IPS DF 19.7 (cell line): ENCODE measurements around the gene DUSP16.

Experiments
- DNase-seq: peaks from one replicate; pipeline ENCODE4 v3.0.0-alpha.2; 2013; ENCODE audit warnings: low read depth, low spot score

DUSP16 gene

DNA sequence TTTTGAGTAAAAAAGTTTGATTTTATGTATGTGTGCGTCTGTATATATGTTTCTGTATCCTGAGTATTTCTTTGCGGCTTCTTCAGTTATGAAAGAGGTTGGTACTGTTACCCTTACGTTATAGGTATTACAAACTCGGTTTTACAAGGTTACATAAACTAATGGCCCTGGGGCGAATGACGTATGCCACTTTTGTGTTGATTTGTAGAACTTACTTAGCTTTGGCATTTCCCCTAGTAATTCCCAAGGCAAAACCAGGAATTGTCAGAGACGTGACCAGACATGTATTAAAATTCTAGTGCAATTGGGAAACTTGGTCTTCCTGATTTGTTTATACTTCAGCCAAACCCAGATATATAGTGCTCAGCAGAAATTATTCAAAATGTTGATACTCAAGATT, 93.3 kb downstream of the DUSP16 start:
- no peak for DNase-seq

DNA sequence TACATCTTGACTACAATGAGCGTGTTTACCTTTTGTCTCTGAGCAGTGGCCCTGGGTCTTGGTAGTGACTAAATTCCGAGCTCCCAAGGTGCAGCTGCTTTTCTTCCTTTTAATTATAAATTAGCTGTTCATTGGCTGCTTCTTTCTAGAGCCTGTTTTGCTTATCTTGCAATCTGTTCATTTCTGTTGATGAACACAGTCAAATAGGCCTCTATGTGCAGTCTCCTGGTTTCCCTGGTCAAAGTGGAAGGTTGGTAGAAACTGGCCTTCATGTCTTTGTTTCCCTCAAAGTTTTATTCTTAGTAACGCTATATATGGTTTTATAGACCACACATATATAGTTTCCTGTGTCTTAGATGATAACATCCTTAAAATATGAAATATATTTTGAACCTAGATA, 94.1 kb downstream of the DUSP16 start:
- DNase-seq = no peak

DNA sequence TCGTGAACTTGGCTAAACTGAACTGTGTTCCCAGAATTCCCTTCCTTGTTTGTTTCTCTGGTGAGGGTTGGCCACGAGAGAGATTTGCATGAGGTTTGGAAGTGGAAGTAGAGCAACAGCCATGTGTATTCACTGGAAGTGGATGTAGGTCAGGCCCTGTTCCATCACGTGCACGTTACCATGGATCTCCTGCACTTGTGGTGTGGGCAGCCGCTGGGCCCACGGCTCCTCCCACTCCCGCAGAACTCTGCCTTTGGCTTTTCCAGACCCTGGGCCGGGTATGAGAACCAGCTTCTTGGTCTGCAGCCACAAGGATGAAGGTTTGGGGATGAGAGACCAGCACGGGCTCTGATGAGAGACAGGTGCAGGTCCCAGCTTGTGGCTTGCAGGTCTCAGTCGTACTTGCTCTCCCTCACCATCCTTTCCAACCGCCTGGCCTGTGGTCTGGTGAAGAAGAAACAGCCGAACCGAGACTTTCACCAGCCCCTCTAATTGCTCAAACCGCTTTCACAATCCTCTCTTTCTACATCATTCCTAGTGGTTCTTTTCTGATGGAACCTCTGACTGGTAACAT, 94.9 kb downstream of the DUSP16 start:
- DNase-seq = no peak

DNA sequence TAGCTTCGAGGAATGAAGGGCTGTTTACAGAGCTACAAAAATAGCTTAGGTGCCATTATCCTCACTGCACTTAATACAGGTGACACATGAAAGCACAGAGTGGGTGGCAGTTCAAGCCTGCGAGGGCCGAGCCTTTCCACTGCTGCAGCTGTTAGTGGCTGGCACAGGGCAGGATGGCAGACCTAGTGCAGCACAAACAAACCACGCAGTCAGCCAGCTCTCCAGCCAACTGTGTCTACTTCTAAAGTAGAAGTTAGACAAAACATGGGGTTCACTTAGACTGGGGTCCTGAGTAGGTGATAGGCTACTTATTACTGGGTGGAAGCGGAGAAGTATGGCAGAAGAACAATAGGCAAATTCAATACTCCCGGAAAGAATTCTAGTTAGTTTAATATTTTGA, 95.4 kb downstream of the DUSP16 start:
- DNase-seq = no peak

DNA sequence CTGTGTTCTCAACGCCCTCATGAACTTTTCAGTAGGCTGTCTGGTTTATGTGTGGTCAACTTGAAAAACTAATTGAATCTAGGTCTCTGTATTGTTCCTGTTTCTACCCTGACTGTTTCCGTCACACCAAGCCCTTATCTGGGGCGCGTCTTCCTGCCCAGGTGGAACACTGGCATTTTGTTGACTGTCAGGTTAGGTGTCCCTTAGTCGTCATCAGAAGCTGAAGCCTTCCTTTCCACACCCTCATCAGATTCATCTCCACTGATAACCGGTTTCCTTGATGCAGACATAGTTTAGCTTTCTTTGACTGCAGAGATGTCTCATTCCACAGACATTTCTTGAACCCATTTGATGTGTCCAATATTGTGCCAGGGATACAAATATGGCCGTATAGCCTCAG, 96.5 kb downstream of the DUSP16 start:
- DNase-seq = no peak

DNA sequence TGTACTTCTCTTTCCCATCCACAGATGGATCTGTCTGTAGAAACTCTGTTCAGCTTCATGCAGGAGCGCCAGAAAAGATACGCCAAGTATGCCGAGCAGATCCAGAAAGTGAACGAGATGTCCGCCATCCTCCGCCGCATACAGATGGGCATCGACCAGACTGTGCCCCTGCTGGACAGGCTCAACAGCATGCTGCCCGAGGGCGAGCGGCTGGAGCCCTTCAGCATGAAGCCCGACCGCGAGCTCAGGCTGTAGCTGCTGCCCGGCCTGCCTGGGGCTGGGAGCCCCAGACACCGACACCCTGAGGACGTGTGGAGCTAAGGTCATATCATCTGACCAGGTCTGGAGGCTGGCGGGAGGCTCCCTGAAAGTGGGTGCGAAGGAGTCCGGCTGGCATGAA, 97.1 kb downstream of the DUSP16 start:
- no peak for DNase-seq

DNA sequence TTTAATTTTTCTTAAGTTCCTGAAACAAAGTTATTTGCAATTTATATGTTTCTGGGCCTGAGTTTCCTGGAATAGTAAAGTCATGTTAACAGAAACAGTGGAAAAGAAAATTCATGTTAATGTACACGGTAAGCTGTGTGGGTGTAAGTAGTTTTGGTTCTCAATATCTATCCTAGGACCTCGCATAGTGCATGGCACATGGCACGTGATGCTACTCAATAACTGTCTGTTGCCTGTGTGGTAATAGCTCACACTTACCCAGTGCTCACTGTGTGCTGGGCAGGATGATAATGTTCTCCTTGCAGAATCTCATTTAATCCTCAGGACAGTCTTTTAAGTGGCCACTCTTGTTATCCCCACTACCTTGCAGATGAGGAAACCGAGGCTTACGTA, 100.7 kb downstream of the DUSP16 start:
- DNase-seq = no peak

DNA sequence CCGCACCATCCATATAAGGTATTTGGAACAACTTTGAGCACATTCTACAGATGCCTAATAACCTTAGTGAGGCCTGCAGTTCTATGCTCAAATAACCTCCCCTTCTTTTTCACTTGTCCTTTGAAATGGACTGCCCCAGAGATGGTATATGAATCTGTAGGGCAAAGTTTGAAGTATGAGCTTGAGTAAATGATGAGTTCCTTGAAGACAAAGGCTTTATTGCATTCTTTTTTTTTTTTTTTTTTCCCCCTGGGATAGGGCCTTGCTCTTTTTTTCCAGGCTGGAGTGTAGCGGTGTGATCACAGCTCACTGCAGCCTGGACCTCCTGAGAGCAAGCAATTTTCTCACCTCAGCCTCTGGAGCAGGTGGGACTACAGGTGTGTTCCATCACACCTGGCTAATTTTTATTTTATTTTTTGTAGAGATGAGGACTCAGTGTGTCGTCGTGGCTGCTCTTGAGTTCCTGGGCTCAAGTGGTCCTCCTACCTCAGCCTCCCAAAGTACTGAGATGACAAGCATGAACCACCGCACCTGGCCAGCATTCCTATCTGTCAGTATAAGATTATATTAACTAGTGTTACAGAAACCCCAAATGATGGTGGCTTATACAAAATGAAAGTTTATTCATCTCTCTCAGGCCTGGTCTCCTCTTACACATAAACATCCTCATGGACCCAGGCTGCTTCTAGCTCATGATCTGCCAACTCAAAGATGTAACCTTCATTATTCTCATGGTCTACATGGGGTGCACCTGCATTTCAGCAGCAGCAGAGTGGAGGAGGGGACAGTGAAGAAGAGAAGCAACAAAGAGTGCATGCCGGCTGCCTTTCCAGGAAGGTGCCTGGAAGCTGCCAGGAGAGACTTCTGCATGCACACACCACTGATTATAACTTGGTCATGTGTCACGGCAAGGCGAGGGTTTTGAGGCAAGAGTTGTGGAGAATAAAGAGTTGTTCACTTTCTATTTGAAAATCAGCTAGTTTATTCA, 101.4 kb downstream of the DUSP16 start:
- DNase-seq = no peak

DNA sequence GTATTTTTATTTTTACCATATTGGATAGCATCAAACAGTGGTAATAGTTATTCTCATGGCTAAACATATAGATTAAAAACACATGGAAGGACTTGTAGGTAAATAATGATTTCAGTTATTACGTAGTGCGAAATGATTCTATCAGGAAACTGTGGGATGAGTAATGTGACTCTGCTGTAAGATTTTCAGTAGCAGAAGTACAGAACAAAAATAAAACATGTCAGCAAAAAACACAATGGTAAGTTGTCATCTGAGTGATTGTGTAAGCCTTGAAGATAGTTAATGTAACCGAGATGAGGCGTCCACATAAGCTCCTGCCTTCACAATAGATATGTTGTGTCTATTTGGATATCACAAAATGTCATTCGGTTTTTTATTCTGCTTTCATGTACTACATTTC, 106.0 kb downstream of the DUSP16 start:
- DNase-seq = no peak

DNA sequence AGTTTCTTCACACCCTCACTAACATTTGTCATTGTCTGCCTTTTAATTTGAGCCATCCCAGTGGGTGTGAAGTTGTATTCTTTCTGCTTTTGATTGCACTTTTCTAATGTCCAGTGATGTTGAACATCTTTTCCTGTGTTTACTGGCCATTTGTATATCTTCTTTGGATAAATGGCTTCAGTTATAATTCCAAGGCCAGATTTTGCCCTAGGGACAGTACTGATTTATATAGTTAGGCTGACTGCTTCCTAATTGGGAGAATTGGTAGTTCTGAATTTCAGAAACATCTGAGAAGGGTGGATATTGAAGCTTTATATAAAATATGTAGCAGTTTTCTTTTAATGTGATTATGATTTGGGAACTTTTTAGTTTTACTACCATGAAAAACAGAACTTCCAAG, 108.3 kb downstream of the DUSP16 start:
- no peak for DNase-seq

DNA sequence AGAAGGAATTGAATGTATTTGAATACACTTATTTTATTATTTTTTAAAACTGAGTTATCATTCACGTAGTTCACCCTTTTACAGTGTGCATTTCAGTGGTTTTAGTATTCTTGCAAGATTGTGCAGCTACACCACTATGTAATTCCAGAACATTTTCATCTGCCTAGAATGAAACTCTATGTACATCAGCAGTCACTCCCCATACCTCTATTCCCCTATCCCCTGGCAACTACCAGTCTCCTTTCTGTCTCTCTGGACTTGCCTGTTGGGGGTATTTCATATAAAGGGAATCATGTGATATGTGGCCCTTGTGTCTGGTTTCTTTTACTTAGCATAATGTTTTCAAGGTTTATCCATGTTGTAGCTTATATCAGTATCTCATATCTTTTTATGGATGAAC, 109.0 kb downstream of the DUSP16 start:
- DNase-seq = no peak

DNA sequence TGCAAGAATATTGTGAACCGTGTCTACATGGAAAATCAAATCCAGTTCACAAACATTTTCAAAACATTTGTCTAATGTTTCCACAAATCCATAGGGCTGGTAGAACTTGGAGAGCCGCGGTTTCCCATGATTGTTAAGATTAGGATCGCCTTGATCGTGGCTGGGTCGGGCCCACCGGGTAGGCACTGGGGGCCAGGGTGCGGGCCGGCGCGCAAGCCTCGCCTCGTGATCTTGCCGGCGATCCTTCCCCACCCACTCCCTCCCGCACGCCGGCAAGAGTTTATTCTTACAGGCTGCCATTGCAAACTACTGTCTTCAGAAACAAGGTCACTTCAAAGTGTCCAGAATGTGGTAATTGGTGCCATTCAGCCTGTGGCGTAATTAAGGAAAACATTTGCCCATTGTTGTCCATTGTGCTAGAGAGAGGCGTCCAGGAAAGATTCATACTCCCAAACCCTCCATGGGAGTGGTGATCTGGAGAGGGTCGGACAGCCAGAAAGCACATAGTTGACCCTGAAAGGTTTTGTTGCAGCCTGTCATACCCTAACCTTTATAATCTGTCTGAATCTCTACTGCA, 110.2 kb downstream of the DUSP16 start:
- no peak for DNase-seq

DNA sequence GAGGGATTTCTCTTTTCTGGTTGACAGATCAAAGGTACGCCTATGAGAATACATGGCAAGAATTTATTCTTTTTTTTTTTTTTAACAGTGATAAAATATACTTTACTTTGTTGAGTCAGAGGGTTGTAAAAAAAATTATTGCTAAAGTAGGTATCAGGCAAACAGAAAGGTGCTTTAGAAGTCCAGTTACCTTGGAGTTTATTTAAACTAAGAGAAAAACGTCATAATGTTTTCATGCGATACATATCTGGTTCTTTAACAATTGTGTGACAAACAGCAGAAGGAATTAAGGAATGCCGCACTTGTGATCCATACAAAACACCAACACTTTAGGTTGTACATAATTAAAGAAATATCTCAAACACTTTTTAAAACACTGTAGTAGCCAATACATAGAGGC, 111.6 kb downstream of the DUSP16 start:
- no peak for DNase-seq

DNA sequence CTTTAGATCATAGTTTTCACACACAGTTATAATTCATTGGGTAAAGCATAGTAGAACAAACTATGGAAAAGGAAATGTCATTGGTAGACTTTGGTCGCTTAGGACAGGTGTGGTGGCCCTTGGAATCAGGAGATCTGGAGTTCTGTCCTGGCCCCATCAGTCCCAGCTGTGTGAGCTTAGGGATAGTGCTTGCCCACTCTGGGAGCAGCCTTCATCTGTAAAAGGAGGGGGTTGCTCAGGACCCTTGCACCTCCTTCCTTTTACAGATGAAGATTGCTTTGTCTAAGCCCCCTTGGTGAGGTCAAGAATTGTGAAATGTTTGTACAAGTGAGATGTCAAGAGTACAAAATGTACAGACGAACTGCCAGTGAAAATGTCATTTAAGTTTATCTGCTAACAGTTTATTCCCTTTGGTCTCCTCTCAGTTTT, 112.6 kb downstream of the DUSP16 start:
- no peak for DNase-seq

DNA sequence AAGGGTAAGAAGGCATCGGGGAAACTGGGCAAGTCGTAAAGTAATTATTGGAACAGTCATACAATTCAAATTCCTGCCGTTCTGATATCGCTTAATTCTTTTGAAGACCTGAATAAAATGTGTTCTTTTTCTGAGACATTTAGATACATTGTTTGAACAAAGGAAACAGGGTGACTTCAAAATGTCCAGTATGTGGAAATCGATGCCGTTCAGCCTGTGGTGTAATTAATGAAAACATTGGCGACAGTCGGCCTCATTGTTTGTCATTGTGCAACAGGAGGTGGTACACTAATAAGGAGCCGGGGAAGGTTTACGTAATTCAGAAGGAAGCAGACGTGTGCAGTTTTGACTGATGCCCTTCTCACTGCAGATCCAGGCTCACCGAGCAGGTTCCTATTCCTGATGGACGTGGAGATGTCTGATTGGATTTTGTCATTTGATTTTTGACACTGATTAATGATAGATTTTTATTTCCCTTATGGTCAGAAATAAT, 113.1 kb downstream of the DUSP16 start:
- no peak for DNase-seq

DNA sequence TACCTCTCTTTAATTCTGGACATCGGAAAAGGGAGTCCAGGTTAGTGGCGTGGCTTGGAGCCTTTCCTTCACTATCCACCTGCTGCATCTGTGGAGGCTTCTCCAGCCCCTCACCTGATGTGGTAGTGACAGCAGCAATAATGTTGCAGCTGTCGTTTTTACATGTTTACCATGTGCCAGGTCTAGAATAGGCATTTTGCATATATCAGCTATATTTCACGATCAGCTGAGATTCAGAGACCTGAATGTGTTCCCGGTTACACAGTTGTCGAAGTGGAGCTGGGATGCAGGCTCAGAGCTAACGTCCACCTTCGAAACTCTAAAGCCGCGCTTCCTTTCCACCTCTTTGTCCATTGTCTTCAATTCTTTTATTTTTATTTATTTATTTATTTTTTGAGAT, 114.8 kb downstream of the DUSP16 start:
- no peak for DNase-seq

DNA sequence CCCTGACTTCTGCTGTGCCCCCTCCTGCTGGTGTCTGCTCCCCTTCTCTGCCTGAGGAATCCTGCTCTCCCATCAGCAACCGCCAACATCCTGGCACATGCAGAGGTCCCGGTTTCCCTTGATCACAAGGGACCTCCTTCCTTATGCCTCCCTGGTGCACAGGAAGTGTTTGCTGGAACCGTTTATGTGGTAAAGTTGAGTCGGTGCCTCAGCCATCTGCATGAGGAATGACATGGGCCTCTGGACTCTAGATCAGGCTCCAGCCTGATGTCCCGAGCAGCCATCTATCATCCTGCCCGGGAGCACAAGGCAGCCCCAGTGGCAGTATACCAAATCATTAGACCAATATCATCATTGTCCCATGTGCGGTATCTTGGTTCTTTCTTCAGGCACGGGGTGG, 115.4 kb downstream of the DUSP16 start:
- DNase-seq = no peak

DNA sequence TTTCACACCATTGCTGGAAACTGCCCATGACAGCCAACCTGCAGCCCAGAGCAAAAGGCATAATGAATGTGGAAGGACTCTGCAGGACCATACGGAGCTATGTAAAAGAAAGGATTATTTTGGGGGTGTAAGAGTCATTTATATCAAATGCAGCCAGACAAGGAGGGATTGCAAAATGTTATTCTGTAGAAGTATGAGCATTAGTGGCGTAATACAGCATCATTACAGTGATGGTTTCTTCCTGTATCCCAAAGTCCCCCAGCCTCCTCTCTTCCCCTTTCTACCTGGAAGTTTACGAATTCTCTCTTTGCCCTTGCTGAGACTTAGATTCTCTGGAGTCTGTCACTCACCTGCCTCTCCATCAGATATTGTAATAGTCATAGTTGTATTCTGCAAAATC, 115.9 kb downstream of the DUSP16 start:
- DNase-seq = no peak

DNA sequence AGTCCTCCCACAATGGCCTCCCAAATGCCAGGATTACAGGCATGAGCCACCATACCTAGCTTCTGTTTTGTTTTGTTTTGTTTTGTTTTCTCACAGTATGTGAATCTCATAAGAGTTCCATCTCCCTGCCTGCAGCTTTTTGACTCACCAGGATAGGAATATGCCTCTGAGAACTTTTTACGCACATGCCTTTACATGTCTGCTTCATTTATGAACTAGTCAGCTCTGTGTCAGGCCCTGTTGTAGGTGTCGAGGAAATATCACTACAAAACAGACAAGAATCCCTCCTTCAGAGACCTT, 116.8 kb downstream of the DUSP16 start:
- DNase-seq = no peak

DNA sequence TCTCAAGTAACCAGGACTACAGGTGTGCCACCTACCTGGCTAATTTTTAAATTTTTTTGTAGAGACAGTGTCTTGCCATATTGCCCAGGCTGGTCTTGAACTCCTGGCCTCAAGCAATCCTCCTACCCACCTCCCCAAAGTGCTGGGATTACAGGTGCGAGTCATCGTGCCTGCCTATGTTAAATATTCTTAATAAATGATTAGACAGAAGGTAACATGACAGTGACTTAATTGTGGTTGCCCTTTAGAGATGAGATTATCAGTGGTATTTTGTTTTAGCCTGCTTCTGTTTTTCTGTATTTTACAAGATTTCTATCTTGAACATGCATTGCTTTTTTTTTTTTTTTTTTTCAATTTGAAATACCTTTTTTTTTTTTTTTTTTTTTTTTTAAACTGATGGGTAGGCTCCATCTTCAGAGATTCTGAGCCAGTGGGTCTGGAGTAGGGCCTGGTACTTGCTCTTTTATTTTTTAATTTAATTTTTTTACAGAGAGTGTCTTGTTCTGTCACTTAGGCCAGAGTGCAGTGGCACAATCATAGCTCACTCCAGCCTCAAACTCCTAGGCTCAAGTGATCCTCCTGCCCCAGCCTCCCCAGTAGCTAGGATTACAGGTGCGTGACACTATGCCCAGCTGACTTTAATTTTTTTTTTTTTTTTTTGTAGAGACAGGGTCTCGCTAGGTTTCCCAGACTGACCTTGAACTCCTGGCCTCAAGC, 117.3 kb downstream of the DUSP16 start:
- DNase-seq = no peak

DNA sequence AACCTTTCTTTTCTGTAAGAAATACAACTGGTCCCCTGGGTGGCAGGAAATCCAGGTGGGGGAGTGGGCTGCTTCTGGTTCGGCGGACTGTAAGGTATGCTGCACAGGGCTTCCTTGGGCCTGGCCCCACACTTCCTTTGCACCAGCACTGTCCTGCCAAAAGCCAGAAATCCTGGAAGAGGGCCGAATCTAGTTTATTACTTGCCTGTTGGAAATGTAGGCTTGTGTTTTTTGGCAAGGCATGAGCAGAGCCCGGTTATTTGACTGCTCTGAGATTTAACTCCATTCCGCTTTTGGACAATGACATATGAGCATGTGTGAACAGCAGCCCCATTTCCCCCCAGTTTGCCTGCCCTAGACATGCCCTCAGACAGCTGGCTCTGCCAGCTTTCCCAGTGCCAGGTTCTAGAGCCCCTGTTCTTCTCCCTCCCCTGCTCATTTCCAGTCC, 119.2 kb downstream of the DUSP16 start:
- no peak for DNase-seq

DNA sequence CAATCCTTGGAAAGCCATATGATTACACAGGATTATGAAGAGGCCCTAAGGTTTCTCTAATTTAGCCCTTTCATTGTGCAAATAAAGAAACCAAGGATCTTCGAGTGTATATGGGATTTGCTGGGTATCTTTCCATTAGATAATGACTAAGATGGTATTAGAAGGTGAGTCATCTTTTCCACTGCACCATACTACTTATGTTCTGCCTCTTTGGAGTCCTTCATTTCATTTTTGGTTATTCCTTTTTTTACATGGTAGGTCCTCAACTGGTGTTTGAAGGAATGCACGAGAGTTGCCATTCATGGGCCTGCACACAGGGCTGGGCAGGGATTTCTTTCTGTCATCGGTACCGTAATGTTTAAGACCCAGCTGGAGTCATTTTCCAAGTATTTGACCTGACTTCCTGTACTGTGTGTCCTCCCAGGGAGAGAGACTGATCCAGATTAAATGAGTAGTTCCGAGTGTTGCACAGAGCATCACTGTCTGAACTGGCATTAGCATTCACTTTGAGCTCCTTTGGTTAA, 120.1 kb downstream of the DUSP16 start:
- DNase-seq = no peak
